HFF-Myc (cell line): ENCODE data around the gene ACADSB.

ENCODE experiments used
- DNase-seq: peaks from one replicate; pipeline ENCODE4 v3.0.0-alpha.2; 2011; ENCODE audit warnings: low read depth; ENCODE audit errors: extremely low read depth
- H3K4me3 ChIP-seq: replicated peaks from 2 replicates; pipeline ENCODE4 v1.5.1; 2011; ENCODE audit warnings: low read depth, mild to moderate bottlenecking, control low read depth, low read length
- TF ChIP-seq, protein P1 (sequence below): IDR thresholded peaks from 2 replicates; pipeline ENCODE4 v1.5.1; 2012; ENCODE audit warnings: mild to moderate bottlenecking, low read depth, low read length, control low read depth; ENCODE audit errors: missing control alignments

ACADSB gene

DNA sequence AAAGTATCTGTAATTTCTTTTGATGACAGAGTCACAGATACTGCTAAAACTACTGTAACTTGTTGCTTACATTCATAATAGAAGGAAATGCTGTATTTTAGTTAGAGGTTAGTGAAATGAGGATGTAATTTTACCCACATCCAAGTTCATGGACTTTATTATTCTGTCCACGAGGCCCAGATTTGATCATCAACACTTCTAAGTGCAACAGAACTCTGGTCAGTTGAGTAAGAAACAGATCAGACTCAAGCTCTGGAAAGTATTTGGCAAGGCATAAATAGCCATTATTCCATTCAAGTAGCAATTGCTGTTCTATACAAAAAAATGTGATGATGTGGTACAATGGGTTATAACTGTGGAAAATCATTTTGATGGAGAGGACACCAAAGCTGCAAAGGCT is 22.3 kb downstream of the ACADSB start:
- no peak for DNase-seq
- TF ChIP-seq, protein P1, sequence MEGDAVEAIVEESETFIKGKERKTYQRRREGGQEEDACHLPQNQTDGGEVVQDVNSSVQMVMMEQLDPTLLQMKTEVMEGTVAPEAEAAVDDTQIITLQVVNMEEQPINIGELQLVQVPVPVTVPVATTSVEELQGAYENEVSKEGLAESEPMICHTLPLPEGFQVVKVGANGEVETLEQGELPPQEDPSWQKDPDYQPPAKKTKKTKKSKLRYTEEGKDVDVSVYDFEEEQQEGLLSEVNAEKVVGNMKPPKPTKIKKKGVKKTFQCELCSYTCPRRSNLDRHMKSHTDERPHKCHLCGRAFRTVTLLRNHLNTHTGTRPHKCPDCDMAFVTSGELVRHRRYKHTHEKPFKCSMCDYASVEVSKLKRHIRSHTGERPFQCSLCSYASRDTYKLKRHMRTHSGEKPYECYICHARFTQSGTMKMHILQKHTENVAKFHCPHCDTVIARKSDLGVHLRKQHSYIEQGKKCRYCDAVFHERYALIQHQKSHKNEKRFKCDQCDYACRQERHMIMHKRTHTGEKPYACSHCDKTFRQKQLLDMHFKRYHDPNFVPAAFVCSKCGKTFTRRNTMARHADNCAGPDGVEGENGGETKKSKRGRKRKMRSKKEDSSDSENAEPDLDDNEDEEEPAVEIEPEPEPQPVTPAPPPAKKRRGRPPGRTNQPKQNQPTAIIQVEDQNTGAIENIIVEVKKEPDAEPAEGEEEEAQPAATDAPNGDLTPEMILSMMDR, result no peak
- H3K4me3 ChIP-seq, result no peak overlapping the region

DNA sequence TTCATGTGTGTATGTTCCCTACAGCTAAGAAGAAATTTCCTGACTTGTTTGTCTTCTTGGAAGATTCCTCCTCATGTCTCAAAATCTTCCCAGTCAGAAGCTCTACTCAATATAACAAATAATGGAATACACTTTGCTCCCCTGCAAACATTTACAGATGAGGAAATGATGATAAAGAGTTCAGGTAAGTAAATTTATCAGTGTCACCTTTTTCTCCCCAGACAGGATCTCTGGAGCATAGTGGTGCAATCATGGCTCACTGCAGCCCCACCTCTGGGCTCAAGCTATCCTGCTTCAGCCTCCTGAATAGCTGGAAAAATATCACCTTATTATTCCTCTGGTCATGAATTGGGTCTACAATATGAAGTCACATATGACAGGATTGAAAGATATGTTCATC is 25.5 kb downstream of the ACADSB start:
- TF ChIP-seq, protein P1, result no peak
- DNase-seq, result no peak
- no peak overlapping the region for H3K4me3 ChIP-seq

DNA sequence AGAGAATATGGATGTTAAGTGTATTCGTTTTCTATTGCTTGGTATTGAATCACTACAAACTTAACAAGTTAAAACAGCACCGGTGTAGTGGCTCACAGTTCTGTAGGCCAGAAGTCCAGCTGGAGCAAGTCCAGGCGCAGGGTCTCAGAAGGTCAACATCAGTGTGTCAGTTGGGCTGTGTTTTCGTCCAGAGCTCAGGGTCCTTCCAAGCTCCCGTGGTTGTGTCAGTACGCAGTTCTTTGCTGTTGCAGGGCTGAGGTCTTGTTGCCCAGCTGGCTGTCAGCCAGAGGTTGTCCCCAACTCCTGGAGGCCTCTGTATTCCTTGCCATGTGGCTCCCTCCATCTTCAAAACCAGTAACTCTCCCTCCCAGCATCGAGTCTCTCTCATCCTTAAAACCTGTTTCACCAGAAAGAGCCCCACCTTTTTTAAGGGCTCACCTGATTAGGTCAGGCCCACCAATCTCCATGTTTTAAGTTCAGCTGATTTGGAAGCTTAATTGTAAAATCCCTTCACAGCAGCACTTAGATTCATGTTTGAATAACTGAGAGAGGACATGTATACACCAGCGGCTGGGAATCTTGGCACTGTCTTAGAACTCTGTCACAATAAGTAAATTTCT is 26.8 kb downstream of the ACADSB start:
- TF ChIP-seq, protein P1, result no peak
- H3K4me3 ChIP-seq, result no peak overlapping the region
- no peak for DNase-seq

- no peak for DNase-seq
- TF ChIP-seq, protein P1, result no peak
- no peak overlapping the region for H3K4me3 ChIP-seq
Observed at GRCh38 chr10:123038782-123039631, 30.2 kb downstream of the ACADSB start.

DNA sequence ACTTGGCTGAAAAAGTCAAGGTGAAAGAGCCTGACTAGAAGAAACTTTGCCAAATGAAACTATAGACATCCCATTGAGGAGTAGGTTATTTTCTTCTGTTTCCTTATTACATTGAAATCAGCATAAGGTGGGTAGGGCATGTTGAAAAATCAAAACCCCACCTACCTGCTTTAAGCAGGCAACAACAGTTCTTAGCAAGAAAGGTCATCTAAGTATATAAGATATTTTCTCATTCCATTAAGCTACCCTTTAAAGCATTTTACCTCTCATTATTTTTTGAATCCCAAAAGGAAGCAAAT is 30.8 kb downstream of the ACADSB start:
- TF ChIP-seq, protein P1, result no peak
- H3K4me3 ChIP-seq, result no peak overlapping the region
- DNase-seq, result no peak

GRCh38 chr10:123042708-123043408 is 34.1 kb downstream of the ACADSB start:
- no peak for DNase-seq
- TF ChIP-seq, protein P1, result no peak
- no peak overlapping the region for H3K4me3 ChIP-seq
